Fibroblast of the aortic adventitia (primary cell): ENCODE results near the gene ALS2CL. TPM values are rescaled to one million over a fixed set of nuclear protein-coding genes. Genes with fewer than 3 reads are reported as not detected.

Experiments used
- DNase-seq: peaks from one replicate; pipeline ENCODE4 v3.0.0-alpha.2; 2010; ENCODE audit warnings: low read depth
- H3K4me3 ChIP-seq: 2 replicates; pipeline ENCODE4 v1.5.1; 2011; ENCODE audit warnings: low read depth, mild to moderate bottlenecking, control low read depth, low read length, moderate library complexity
- CTCF ChIP-seq: IDR thresholded peaks from 2 replicates; pipeline ENCODE4 v1.5.1; 2011; ENCODE audit warnings: mild to moderate bottlenecking, low read length, control low read depth, inconsistent platforms; ENCODE audit not compliant: insufficient read depth
- total RNA-seq: library from RNA; depleted of rRNA; stranded (reverse); fragments of >200 nt; gene quantifications from 2 replicates; pipeline ENCODE4 v1.2.3, GENCODE V29; 2012; ENCODE audit warnings: low replicate concordance

The ALS2CL gene
- total RNA-seq, 1 donor = 0.18 TPM

GRCh38 chr3:46660543-46661523, 32.6 kb downstream of the ALS2CL start:
- H3K4me3 ChIP-seq = no peak overlapping the region
- DNase-seq = no peak
- TF ChIP-seq CTCF = no peak

GRCh38 chr3:46660003-46660402, 33.5 kb downstream of the ALS2CL start:
- H3K4me3 ChIP-seq = no peak overlapping the region
- DNase-seq = no peak
- TF ChIP-seq CTCF = no peak

GRCh38 chr3:46659285-46659684, 34.2 kb downstream of the ALS2CL start:
- H3K4me3 ChIP-seq = no peak overlapping the region
- TF ChIP-seq CTCF = no peak
- DNase-seq = no peak

GRCh38 chr3:46656778-46657556, 36.5 kb downstream of the ALS2CL start:
- no peak for TF ChIP-seq CTCF
- no peak overlapping the region for H3K4me3 ChIP-seq
- no peak for DNase-seq

GRCh38 chr3:46655271-46655670, 38.2 kb downstream of the ALS2CL start:
- no peak overlapping the region for H3K4me3 ChIP-seq
- peak; percentile 8 for DNase-seq
- no peak for TF ChIP-seq CTCF

- DNase-seq = no peak
- no peak for TF ChIP-seq CTCF
- H3K4me3 ChIP-seq = no peak overlapping the region
Observed at GRCh38 chr3:46651084-46651483, 42.4 kb downstream of the ALS2CL start.
